MV-4-11 (cell line): ENCODE results near the gene KRTAP4-5.
A peak's percentile ranks its signal among the peaks of the same experiment; 100 is the strongest.
"Not testable (repeated sequence)": the region's sequence is repeated elsewhere in the genome, so short reads cannot be mapped to it uniquely, and the experiment has no call there.

Experiments
- DNase-seq: peaks from one replicate; lab custom pipeline; 2025; lab: John Stamatoyannopoulos, UW

The KRTAP4-5 gene

GRCh38 chr17:41108728-41109386 lies 40.8 kb downstream of the KRTAP4-5 start:
- peak; percentile 72 for DNase-seq

- DNase-seq, result peak; percentile 31
These were observed 41.6 kb downstream of the KRTAP4-5 start for GRCh38 chr17:41107941-41108450.

GRCh38 chr17:41105347-41105746 lies 44.3 kb downstream of the KRTAP4-5 start, which contains the start of gene KRTAP4-9:
TSS of gene KRTAP4-9 (plus strand) at chr17:41105389. CDS start at chr17:41105389, 0 bp downstream.
- not testable (repeated sequence) for DNase-seq

GRCh38 chr17:41104386-41105038 lies 45.1 kb downstream of the KRTAP4-5 start:
- not testable (repeated sequence) for DNase-seq

GRCh38 chr17:41103896-41104295 lies 45.7 kb downstream of the KRTAP4-5 start:
- no peak for DNase-seq

- no peak for DNase-seq
These were observed 47.9 kb downstream of the KRTAP4-5 start, which contains the start of gene KRTAP4-16 for GRCh38 chr17:41101586-41102259. TSS of gene KRTAP4-16 (minus strand) at chr17:41102209. CDS start at chr17:41102209, 0 bp downstream.

GRCh38 chr17:41099682-41100480 lies 49.7 kb downstream of the KRTAP4-5 start:
- not testable (repeated sequence) for DNase-seq
